Measurements from ENCODE around the gene DCDC2C.
A peak's percentile ranks its signal among the peaks of the same experiment; 100 is the strongest.
"Not testable (repeated sequence)": the region's sequence is repeated elsewhere in the genome, so short reads cannot be mapped to it uniquely, and the experiment has no call there.

Gene DCDC2C

DNA sequence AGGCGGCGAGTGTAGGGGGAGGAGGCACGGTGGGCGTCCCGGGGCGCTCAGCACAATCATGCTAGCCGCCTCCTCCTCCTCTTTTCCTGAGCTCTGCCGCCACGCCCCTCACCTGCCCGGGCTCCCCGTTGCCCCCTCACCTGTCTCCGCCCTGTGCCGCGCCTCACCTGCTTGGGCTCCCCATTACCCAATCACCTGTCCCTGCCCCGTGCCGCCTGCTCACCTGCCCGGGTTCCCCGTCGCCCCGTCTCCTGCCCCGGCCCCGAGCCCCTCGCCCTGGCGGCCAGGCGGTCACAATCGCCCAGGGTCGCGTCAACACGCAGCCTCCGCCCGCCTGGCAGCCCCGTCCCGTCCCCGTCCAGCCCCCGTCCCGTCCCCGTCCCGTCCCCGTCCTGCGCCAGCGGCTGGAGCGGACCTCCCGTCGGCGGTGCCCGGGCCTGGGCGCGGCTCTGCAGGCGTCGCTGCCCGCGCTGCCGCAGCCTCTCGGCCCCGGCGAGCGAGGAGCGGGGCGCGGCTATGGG lies at the start of gene DCDC2C:
Gene DCDC2C, plus strand, starts transcription at position 340 of the 521 bp plus-strand sequence. Its CDS starts 177 bp downstream, at position 517.
- H3K4me3 Mint-ChIP-seq, result no peak within 1 kb of the TSS
- no peak within 1 kb of the TSS for H3K27ac Mint-ChIP-seq
- peaks cover 0 to 3% of the 10 kb centered on the region in 2 donors for H3K36me3 Mint-ChIP-seq
- ATAC-seq (replicated peaks) (no peak), DNase-seq (no peak)
- H3K27me3 Mint-ChIP-seq, result peaks cover 29 to 41% of the 10 kb centered on the region in 2 donors
- peaks cover 0 to 2% of the 10 kb centered on the region in 2 donors for H3K4me1 Mint-ChIP-seq
- H3K9me3 Mint-ChIP-seq, result peaks cover 0 to 2% of the 10 kb centered on the region in 2 donors

DNA sequence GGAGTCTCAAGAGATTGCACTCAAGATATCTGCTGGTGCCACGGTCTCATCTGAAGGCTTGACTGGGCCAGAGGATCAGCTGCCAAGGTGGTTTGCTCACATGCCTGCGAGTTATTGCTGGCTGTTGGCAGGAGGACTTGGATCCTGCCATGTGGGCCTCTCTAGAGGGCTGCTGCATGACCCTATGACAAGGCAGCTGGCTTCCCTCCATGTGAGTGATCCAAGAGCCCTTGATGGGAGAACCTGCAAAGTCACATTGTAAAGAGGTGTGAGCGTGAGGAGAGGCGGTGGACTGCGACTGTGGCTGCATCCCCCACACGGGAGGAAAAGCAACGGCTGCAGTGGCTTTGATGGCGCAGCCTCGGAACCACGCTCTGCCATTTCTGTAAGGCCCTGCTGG lies 49.4 kb upstream of the DCDC2C start:
- no peak overlapping the region for H3K4me3 Mint-ChIP-seq
- ATAC-seq (replicated peaks) (no peak), DNase-seq (no peak)
- H3K9me3 Mint-ChIP-seq, result no peaks in the 10 kb centered on the region
- peaks cover 11 to 17% of the 10 kb centered on the region in 2 donors for H3K4me1 Mint-ChIP-seq
- no peaks in the 10 kb centered on the region for H3K36me3 Mint-ChIP-seq
- peaks cover 0 to 7% of the 10 kb centered on the region in 2 donors for H3K27me3 Mint-ChIP-seq
- no peak overlapping the region for H3K27ac Mint-ChIP-seq

DNA sequence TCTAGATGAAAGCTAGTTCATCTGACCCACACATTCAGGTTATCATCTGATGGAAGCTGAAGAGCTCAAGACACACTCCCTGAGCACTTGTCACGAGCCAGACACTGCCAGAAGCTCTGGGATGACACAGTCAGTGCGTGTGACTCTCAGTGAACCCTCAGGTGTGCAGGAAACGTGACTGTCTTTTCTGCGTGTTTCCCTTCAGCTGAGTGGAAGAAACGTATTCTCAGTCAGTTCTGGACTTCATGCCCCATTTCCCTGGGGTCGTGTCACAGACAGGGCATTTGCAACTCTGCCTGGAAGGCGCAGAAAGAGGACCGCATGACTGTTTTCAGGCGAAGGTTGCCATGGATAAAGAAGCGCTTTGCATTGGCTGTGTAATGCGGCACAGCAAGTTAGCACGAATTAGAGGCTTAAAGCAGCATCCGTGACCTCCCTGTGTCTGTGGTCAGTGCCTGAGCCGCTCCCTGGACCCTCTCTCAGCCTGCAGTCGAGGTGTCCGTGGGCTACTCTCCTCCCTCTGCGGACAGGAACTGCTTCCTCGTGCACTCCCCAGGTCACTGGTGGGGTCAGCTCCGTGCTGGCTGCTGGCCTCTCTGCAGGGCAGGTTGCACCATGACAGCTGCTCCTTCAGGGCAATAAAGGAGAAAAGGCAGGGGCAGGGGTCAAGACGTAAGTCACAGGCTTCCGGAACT lies 48.7 kb upstream of the DCDC2C start:
- Mint-ChIP-seq H3K27me3 (peaks cover 0 to 3% of the 10 kb centered on the region in 2 donors), H3K4me3 (no peak overlapping the region), H3K36me3 (no peaks in the 10 kb centered on the region), H3K9me3 (no peaks in the 10 kb centered on the region), H3K27ac (no peak overlapping the region), H3K4me1 (peaks cover 11 to 17% of the 10 kb centered on the region in 2 donors)
- DNase-seq, result no peak
- no peak for ATAC-seq (replicated peaks)

GRCh38 chr2:3655871-3656761 lies 47.3 kb upstream of the DCDC2C start:
- H3K4me3 Mint-ChIP-seq, result no peak overlapping the region
- ATAC-seq (replicated peaks) (no peak), DNase-seq (no peak)
- peaks cover 9 to 12% of the 10 kb centered on the region in 2 donors for H3K4me1 Mint-ChIP-seq
- H3K9me3 Mint-ChIP-seq, result no peaks in the 10 kb centered on the region
- no peak overlapping the region for H3K27ac Mint-ChIP-seq
- no peaks in the 10 kb centered on the region for H3K36me3 Mint-ChIP-seq
- no peaks in the 10 kb centered on the region for H3K27me3 Mint-ChIP-seq

- Mint-ChIP-seq H3K27ac (peak overlapping the region; percentile 2), H3K9me3 (no peaks in the 10 kb centered on the region), H3K4me3 (no peak overlapping the region), H3K27me3 (no peaks in the 10 kb centered on the region), H3K36me3 (no peaks in the 10 kb centered on the region), H3K4me1 (peaks cover 3 to 5% of the 10 kb centered on the region in 2 donors)
- DNase-seq (no peak), ATAC-seq (replicated peaks) (peak; percentile 49 to 52)
Measured at GRCh38 chr2:3656762-3657721, 46.3 kb upstream of the DCDC2C start.

- peak within 1 kb of the TSS; percentile 9 for H3K27ac Mint-ChIP-seq
- no peak within 1 kb of the TSS for H3K4me3 Mint-ChIP-seq
- H3K4me1 Mint-ChIP-seq, result peaks cover 0 to 5% of the 10 kb centered on the region in 2 donors
- no peaks in the 10 kb centered on the region for H3K36me3 Mint-ChIP-seq
- no peak for DNase-seq
- no peak for ATAC-seq (replicated peaks)
- no peaks in the 10 kb centered on the region for H3K9me3 Mint-ChIP-seq
- no peaks in the 10 kb centered on the region for H3K27me3 Mint-ChIP-seq
Measured at GRCh38 chr2:3657881-3658280, 45.5 kb upstream of the DCDC2C start, which contains the start of gene ALLC. TSS of gene ALLC (plus strand) at chr2:3658200. CDS start at chr2:3671158, 12,958 bp downstream.

DNA sequence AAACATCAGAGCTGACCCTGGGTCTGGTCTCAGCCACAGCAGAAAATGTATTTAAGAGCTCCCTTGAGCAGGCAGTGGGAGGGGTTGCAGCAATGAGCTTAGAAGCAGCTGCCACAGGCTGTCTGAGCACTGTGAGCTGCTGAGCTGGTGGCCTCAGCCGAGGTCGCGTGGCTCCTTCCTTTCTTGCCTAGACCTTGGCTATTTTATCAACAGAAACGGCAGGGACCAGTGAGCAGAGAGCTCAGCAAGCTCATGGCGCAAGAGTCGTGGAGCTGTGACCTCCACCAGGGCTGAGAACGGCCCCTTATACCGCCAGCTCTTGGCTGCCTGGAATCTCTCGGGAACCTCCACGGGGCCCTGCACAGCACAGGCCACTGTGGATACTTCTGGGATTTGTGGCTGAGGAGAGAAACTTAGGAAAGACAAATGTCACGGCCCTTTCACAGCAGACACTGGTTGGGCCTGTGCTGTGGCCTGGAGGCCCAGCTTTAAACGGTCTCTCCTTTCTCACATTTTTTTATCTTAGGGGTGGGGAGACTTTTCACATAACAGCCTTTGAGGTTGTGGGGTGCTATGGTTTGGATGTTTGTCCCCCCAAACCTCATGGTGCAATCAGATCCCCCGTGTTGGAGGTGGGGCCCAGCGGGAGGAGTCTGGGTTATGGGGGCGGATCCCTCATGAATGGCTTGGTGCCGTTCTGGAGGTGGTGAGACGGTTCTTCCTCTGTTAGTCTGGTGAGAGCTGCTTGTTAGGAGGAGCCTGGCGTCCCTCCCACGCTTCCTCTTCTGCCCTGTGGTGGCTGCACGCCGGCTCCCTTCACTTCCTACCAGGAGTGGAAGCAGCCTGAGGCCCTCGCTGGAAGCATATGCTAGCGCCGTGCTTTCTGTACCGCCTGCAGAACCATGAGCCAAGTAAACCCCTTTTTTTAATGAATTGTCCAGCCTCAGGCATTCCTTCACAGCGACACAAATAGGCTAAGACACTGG lies 43.6 kb upstream of the DCDC2C start:
- no peaks in the 10 kb centered on the region for H3K9me3 Mint-ChIP-seq
- H3K27me3 Mint-ChIP-seq, result no peaks in the 10 kb centered on the region
- H3K4me3 Mint-ChIP-seq, result no peak overlapping the region
- peaks cover 0 to 5% of the 10 kb centered on the region in 2 donors for H3K4me1 Mint-ChIP-seq
- H3K36me3 Mint-ChIP-seq, result no peaks in the 10 kb centered on the region
- no peak overlapping the region for H3K27ac Mint-ChIP-seq
- DNase-seq (no peak), ATAC-seq (replicated peaks) (no peak)

GRCh38 chr2:3660640-3661039 lies 42.7 kb upstream of the DCDC2C start:
- H3K4me3 Mint-ChIP-seq; H3K36me3 Mint-ChIP-seq; H3K27ac Mint-ChIP-seq; H3K9me3 Mint-ChIP-seq; ATAC-seq (replicated peaks); H3K4me1 Mint-ChIP-seq; H3K27me3 Mint-ChIP-seq; DNase-seq: not testable (repeated sequence)

- DNase-seq (no peak), ATAC-seq (replicated peaks) (no peak)
- Mint-ChIP-seq H3K27ac (no peak overlapping the region), H3K9me3 (peaks cover 0 to 2% of the 10 kb centered on the region in 2 donors), H3K4me1 (peaks cover 0 to 5% of the 10 kb centered on the region in 2 donors), H3K4me3 (no peak overlapping the region), H3K27me3 (no peaks in the 10 kb centered on the region), H3K36me3 (no peaks in the 10 kb centered on the region)
Measured at GRCh38 chr2:3661149-3661660, 42.2 kb upstream of the DCDC2C start.

GRCh38 chr2:3662239-3662638 lies 41.1 kb upstream of the DCDC2C start:
- ATAC-seq (replicated peaks) (no peak), DNase-seq (no peak)
- H3K4me1 Mint-ChIP-seq, result peaks cover 0 to 2% of the 10 kb centered on the region in 2 donors
- H3K27me3 Mint-ChIP-seq, result no peaks in the 10 kb centered on the region
- no peak overlapping the region for H3K4me3 Mint-ChIP-seq
- H3K36me3 Mint-ChIP-seq, result no peaks in the 10 kb centered on the region
- peaks cover 0 to 2% of the 10 kb centered on the region in 2 donors for H3K9me3 Mint-ChIP-seq
- no peak overlapping the region for H3K27ac Mint-ChIP-seq

DNA sequence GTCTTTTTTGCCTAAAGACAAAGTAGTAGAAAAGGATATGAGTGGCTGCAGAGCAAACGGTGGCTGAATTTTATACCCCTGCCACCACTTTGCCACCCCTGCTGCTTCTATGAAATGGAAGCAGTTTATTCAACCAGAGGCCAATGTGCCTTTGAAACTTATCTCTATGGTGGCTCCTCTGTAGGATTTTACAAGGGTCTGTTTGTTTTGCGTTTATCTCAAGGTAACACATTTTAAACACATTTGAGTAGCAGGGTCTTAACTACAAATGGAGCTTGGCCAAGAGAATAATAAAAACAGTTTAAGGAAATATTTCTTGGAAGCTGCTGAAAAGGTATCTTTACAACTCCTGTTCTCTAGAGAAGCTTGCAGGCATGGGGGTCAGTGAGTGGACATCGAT lies 39.3 kb upstream of the DCDC2C start:
- DNase-seq (no peak), ATAC-seq (replicated peaks) (no peak)
- no peak overlapping the region for H3K4me3 Mint-ChIP-seq
- peaks cover 0 to 6% of the 10 kb centered on the region in 2 donors for H3K27me3 Mint-ChIP-seq
- H3K4me1 Mint-ChIP-seq, result peaks cover 0 to 2% of the 10 kb centered on the region in 2 donors
- H3K36me3 Mint-ChIP-seq, result no peaks in the 10 kb centered on the region
- no peak overlapping the region for H3K27ac Mint-ChIP-seq
- H3K9me3 Mint-ChIP-seq, result peaks cover 0 to 2% of the 10 kb centered on the region in 2 donors

DNA sequence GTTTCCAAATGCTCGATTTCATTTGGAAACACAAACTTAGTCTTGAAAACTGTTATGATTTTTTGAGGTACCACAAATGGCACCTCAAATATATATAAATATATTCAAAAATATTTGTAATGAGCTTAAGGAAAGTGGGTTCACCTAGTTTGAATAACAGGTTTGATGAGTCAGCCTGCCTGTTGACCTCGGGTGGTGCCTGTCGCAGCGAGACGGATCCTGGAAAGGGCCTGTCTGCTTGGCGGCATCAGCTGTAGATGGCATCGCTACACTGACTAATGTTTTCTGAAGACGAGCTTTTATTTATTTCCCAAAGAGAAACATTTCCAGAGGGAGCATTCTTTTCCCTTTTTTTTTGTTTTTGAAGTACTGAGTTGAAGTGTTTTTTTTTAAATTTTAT lies 38.5 kb upstream of the DCDC2C start:
- Mint-ChIP-seq H3K36me3 (no peaks in the 10 kb centered on the region), H3K4me3 (no peak overlapping the region), H3K27me3 (peaks cover 0 to 12% of the 10 kb centered on the region in 2 donors), H3K9me3 (peaks cover 0 to 2% of the 10 kb centered on the region in 2 donors), H3K4me1 (peaks cover 0 to 2% of the 10 kb centered on the region in 2 donors), H3K27ac (no peak overlapping the region)
- ATAC-seq (replicated peaks), result no peak
- DNase-seq, result no peak

Data from stimulated activated naive B cell treated with anti-CD40 and anti-IgM and Interleukin-4, amounts not matched to agents 10 μg/mL and 1 μg/mL and 100 μg/mL, for 72 hours (primary cell).